NB4 (cell line): ENCODE data around the gene ASS1.

ENCODE experiments used
- MYC ChIP-seq: IDR thresholded peaks from 2 replicates; pipeline ENCODE4 v1.6.1; 2011; ENCODE audit warnings: low read depth, low read length
- TF ChIP-seq, protein P1 (sequence below): IDR thresholded peaks from 2 replicates; pipeline ENCODE4 v1.6.1; 2011; ENCODE audit warnings: low read depth, low read length
- TF ChIP-seq, protein P2 (sequence below): IDR thresholded peaks from one replicate; pipeline ENCODE4 v1.5.1; 2012; ENCODE audit warnings: low read depth, low read length

DNA sequence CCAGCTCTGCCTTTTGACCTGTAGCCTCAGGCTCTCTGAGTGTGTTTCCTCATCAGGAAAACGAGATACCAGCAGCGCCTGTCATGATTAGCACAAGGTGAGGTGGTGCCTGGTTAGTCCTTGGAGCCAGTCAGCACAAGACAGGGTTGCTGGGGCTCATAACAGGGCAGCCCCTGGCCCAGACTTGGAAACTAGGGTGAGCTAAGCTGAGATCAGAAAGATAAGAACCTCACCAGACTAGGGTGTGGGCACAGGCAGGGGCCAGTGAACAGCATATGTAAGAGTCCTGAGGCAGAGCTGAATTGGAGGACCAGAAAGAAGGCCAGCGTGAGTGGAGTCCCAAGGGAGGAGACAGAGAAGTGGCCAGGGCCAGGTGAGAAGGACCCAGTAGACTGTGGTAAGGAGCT, 91.9 kb downstream of the ASS1 start:
- no peak for TF ChIP-seq MYC
- TF ChIP-seq, protein P1, sequence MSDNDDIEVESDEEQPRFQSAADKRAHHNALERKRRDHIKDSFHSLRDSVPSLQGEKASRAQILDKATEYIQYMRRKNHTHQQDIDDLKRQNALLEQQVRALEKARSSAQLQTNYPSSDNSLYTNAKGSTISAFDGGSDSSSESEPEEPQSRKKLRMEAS, result no peak
- TF ChIP-seq, protein P2, sequence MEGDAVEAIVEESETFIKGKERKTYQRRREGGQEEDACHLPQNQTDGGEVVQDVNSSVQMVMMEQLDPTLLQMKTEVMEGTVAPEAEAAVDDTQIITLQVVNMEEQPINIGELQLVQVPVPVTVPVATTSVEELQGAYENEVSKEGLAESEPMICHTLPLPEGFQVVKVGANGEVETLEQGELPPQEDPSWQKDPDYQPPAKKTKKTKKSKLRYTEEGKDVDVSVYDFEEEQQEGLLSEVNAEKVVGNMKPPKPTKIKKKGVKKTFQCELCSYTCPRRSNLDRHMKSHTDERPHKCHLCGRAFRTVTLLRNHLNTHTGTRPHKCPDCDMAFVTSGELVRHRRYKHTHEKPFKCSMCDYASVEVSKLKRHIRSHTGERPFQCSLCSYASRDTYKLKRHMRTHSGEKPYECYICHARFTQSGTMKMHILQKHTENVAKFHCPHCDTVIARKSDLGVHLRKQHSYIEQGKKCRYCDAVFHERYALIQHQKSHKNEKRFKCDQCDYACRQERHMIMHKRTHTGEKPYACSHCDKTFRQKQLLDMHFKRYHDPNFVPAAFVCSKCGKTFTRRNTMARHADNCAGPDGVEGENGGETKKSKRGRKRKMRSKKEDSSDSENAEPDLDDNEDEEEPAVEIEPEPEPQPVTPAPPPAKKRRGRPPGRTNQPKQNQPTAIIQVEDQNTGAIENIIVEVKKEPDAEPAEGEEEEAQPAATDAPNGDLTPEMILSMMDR, result no peak
